Measurements from ENCODE around the gene TMEM79.
A peak's percentile ranks its signal among the peaks of the same experiment; 100 is the strongest.
"Not testable (repeated sequence)": the region's sequence is repeated elsewhere in the genome, so short reads cannot be mapped to it uniquely, and the experiment has no call there.

The TMEM79 gene

GRCh38 chr1:156310962-156311361 lies 26.8 kb downstream of the TMEM79 start:
- no peak for DNase-seq

- no peak for DNase-seq
Measured at GRCh38 chr1:156316909-156317308, 32.8 kb downstream of the TMEM79 start.

- DNase-seq = peak in 1 of 2 experiments; percentile 28
Measured at GRCh38 chr1:156319664-156320063, 35.5 kb downstream of the TMEM79 start.

- DNase-seq = no peak
Measured at GRCh38 chr1:156320560-156320959, 36.4 kb downstream of the TMEM79 start.

- DNase-seq = not testable (repeated sequence)
Measured at GRCh38 chr1:156323179-156323578, 39.1 kb downstream of the TMEM79 start.

- DNase-seq = no peak
Measured at GRCh38 chr1:156336242-156336641, 52.1 kb downstream of the TMEM79 start.

GRCh38 chr1:156337052-156337887 lies 53.1 kb downstream of the TMEM79 start:
- DNase-seq = no peak

- peak in 1 of 2 experiments; percentile 55 for DNase-seq
Measured at GRCh38 chr1:156337888-156338179, 53.7 kb downstream of the TMEM79 start.

GRCh38 chr1:156338180-156338976 lies 54.3 kb downstream of the TMEM79 start, which contains the start of the genes CCT3 and TSACC:
Gene CCT3 (minus strand): TSS chr1:156338292. CDS start chr1:156338184, 108 bp downstream.
Gene TSACC (plus strand): TSS chr1:156338526. CDS start chr1:156339758, 1,232 bp downstream.
- DNase-seq = peak; percentile 99 to 100

Data from NCI-H446 (cell line).